ENCODE data around the gene NKAIN2.

DNA sequence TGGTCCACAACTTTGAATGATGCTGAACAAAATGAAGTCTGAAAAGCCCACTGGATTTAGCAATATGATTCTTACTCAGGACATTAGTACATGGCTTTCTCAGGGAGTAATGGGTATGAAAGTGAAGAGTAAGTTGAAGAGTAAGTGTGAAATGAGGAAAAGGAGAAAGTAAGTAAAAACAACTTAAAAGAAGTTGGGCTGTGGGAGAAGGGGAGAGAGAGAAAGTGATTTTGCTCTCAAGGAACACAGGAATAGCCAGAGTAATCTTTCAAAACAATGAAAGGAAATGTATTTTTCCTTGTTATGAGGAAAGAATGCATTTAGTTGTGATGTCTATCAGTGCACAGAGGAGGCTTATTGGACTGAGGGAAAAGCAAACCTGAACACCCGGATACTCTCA is 39.8 kb upstream of the NKAIN2 start:
- TF ChIP-seq, protein P1, sequence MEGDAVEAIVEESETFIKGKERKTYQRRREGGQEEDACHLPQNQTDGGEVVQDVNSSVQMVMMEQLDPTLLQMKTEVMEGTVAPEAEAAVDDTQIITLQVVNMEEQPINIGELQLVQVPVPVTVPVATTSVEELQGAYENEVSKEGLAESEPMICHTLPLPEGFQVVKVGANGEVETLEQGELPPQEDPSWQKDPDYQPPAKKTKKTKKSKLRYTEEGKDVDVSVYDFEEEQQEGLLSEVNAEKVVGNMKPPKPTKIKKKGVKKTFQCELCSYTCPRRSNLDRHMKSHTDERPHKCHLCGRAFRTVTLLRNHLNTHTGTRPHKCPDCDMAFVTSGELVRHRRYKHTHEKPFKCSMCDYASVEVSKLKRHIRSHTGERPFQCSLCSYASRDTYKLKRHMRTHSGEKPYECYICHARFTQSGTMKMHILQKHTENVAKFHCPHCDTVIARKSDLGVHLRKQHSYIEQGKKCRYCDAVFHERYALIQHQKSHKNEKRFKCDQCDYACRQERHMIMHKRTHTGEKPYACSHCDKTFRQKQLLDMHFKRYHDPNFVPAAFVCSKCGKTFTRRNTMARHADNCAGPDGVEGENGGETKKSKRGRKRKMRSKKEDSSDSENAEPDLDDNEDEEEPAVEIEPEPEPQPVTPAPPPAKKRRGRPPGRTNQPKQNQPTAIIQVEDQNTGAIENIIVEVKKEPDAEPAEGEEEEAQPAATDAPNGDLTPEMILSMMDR (optimal IDR thresholded peaks at IDR 0.05 in 1 of 3, IDR thresholded peaks at IDR 0.05 in 1 of 3, conservative IDR thresholded peaks at IDR 0.05 in 1 of 3; ENCODE audit: extremely low read depth in 1 of 3, insufficient read depth in 2 of 3, low read length in 3 of 3) = no peak
- no peak for TF ChIP-seq EZH2 (IDR thresholded peaks at IDR 0.05; ENCODE audit: low read length)
